ENCODE data around the gene SERPINB5.

DNA sequence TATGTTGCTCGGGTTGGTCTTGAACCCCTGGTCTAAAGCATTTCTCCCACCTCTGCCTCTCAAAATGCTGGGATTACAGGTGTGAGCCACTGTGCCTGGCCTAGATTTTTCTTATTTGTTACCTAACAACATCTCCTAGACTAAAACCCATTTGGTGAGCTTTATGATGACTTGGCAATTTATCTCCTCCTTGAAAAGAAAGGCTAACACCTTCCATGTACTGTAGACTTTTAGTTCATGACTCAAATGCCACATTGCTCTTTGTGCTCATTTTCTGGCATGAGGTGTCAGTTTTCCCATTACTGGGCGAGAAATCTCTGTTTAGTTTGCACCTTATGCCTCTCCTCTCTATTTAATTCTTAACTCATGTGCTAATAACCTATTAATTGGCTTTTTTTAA, 12.3 kb upstream of the SERPINB5 start:
- TF ChIP-seq, protein P1, sequence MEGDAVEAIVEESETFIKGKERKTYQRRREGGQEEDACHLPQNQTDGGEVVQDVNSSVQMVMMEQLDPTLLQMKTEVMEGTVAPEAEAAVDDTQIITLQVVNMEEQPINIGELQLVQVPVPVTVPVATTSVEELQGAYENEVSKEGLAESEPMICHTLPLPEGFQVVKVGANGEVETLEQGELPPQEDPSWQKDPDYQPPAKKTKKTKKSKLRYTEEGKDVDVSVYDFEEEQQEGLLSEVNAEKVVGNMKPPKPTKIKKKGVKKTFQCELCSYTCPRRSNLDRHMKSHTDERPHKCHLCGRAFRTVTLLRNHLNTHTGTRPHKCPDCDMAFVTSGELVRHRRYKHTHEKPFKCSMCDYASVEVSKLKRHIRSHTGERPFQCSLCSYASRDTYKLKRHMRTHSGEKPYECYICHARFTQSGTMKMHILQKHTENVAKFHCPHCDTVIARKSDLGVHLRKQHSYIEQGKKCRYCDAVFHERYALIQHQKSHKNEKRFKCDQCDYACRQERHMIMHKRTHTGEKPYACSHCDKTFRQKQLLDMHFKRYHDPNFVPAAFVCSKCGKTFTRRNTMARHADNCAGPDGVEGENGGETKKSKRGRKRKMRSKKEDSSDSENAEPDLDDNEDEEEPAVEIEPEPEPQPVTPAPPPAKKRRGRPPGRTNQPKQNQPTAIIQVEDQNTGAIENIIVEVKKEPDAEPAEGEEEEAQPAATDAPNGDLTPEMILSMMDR (IDR thresholded peaks at IDR 0.05; ENCODE audit: low read length): no peak
- TF ChIP-seq EZH2phosphoT487 (IDR thresholded peaks at IDR 0.05; ENCODE audit: low read length): no peak

Measured in MM.1S (cell line).